BE2C (cell line): Measurements from ENCODE around the gene THADA.

Experiments
- DNase-seq: peaks from one replicate; pipeline ENCODE4 v3.0.0-alpha.2; 2020
- H3K27me3 ChIP-seq: fragments of 250-450 bp; sonication (Bioruptor Pico); 2 replicates; pipeline ENCODE4 v1.5.1; 2020; ENCODE audit warnings: mild to moderate bottlenecking
- H3K36me3 ChIP-seq: fragments of 250-450 bp; sonication (Bioruptor Pico); 2 replicates; pipeline ENCODE4 v1.5.1; 2020; ENCODE audit warnings: mild to moderate bottlenecking
- H3K4me1 ChIP-seq: fragments of 250-450 bp; sonication (Bioruptor Pico); 2 replicates; pipeline ENCODE4 v1.5.1; 2020
- H3K4me3 ChIP-seq: 2 replicates; pipeline ENCODE4 v1.5.1; 2011; ENCODE audit warnings: low read depth, low read length
- H3K9me3 ChIP-seq: fragments of 250-450 bp; sonication (Bioruptor Pico); 2 replicates; pipeline ENCODE4 v1.5.1; 2020
- TF ChIP-seq, protein P1 (sequence below): IDR thresholded peaks from 2 replicates; pipeline ENCODE4 v1.5.1; 2012; ENCODE audit warnings: mild to moderate bottlenecking, low read depth, low read length

Gene THADA

GRCh38 chr2:43475137-43475846 is 120.5 kb downstream of the THADA start:
- Histone ChIP-seq H3K36me3 (no peaks in the 10 kb centered on the region; the same call in 1 of the 2 replicates), H3K27me3 (no peaks in the 10 kb centered on the region), H3K9me3 (no peaks in the 10 kb centered on the region), H3K4me1 (no peaks in the 10 kb centered on the region), H3K4me3 (no peak overlapping the region)
- no peak for DNase-seq
- TF ChIP-seq, protein P1, sequence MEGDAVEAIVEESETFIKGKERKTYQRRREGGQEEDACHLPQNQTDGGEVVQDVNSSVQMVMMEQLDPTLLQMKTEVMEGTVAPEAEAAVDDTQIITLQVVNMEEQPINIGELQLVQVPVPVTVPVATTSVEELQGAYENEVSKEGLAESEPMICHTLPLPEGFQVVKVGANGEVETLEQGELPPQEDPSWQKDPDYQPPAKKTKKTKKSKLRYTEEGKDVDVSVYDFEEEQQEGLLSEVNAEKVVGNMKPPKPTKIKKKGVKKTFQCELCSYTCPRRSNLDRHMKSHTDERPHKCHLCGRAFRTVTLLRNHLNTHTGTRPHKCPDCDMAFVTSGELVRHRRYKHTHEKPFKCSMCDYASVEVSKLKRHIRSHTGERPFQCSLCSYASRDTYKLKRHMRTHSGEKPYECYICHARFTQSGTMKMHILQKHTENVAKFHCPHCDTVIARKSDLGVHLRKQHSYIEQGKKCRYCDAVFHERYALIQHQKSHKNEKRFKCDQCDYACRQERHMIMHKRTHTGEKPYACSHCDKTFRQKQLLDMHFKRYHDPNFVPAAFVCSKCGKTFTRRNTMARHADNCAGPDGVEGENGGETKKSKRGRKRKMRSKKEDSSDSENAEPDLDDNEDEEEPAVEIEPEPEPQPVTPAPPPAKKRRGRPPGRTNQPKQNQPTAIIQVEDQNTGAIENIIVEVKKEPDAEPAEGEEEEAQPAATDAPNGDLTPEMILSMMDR = no peak

DNA sequence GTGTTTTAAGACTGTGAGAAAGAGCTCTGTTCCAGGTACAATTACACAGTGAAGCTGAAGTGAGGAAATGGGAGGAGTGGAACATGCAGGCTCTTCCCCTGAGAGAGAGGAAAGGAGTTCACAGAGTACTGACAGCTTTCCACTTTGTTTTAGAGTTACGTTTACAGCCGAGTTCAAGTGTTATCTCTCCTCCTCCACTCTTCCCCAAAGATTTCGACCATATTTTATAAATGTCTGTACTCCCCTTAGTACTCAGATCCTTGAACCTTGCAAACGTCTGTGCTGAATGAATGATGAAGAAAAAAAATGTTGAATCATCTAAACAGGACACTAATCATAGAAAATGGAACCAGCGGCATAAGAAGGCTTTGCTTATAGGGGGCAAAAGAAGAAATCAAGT is 121.6 kb downstream of the THADA start:
- DNase-seq = no peak
- Histone ChIP-seq H3K4me3 (no peak overlapping the region), H3K9me3 (no peaks in the 10 kb centered on the region), H3K4me1 (no peaks in the 10 kb centered on the region), H3K36me3 (no peaks in the 10 kb centered on the region; the same call in 1 of the 2 replicates), H3K27me3 (no peaks in the 10 kb centered on the region)
- TF ChIP-seq, protein P1 = no peak

- TF ChIP-seq, protein P1 = no peak
- Histone ChIP-seq H3K4me3 (no peak overlapping the region), H3K9me3 (no peaks in the 10 kb centered on the region), H3K27me3 (no peaks in the 10 kb centered on the region), H3K4me1 (no peaks in the 10 kb centered on the region; the same call in 1 of the 2 replicates), H3K36me3 (no peaks in the 10 kb centered on the region; the same call in 1 of the 2 replicates)
- DNase-seq = no peak
Observed at GRCh38 chr2:43473767-43474166, 122.1 kb downstream of the THADA start.

GRCh38 chr2:43472527-43473194 is 123.2 kb downstream of the THADA start:
- Histone ChIP-seq H3K9me3 (no peaks in the 10 kb centered on the region), H3K4me3 (no peak overlapping the region), H3K36me3 (no peaks in the 10 kb centered on the region; the same call in 1 of the 2 replicates), H3K27me3 (no peaks in the 10 kb centered on the region), H3K4me1 (no peaks in the 10 kb centered on the region; the same call in 1 of the 2 replicates)
- TF ChIP-seq, protein P1 = no peak
- no peak for DNase-seq

GRCh38 chr2:43469713-43470112 is 126.1 kb downstream of the THADA start:
- Histone ChIP-seq H3K4me1 (no peaks in the 10 kb centered on the region; the same call in 1 of the 2 replicates), H3K27me3 (no peaks in the 10 kb centered on the region), H3K4me3 (no peak overlapping the region), H3K36me3 (no peaks in the 10 kb centered on the region), H3K9me3 (no peaks in the 10 kb centered on the region)
- TF ChIP-seq, protein P1 = no peak
- DNase-seq = no peak

DNA sequence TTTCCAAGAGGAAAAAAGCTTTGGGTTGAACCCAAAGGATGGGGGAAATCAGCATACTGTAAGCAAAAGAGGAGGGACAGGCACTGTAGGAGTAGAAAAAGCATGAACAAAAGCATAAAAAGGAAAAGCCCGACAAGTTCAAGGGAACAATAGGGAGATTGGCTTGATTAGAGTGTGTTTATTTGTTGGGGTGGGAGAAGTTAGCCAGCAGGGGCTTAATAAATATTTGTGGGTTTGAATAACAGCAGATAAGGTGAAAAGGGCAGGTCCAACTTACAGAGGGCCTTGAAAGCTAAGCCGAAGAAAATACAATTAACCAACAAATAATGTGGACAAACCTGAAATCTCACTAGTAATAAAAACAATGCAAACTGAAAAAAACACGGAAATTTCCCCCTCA is 126.7 kb downstream of the THADA start:
- TF ChIP-seq, protein P1 = no peak
- Histone ChIP-seq H3K36me3 (no peaks in the 10 kb centered on the region), H3K4me3 (no peak overlapping the region), H3K4me1 (no peaks in the 10 kb centered on the region; the same call in 1 of the 2 replicates), H3K9me3 (no peaks in the 10 kb centered on the region), H3K27me3 (no peaks in the 10 kb centered on the region)
- no peak for DNase-seq
